Mesodermal cell (in vitro differentiated cells): ENCODE results near the gene TTC7B.

Source experiments
- H3K27ac ChIP-seq: 2 replicates; pipeline ENCODE4 v1.7.0; 2013; ENCODE audit warnings: mild to moderate bottlenecking, low read depth, low read length, moderate library complexity; ENCODE audit not compliant: severe bottlenecking
- H3K36me3 ChIP-seq: 2 replicates; pipeline ENCODE4 v1.7.1; 2013; ENCODE audit warnings: mild to moderate bottlenecking, low read length, moderate library complexity; ENCODE audit not compliant: control insufficient read depth, insufficient read depth
- H3K4me1 ChIP-seq: one replicate; pipeline ENCODE4 v1.7.1; 2013; ENCODE audit warnings: mild to moderate bottlenecking, low read length; ENCODE audit not compliant: insufficient read depth, control insufficient read depth, poor library complexity, severe bottlenecking
- H3K4me3 ChIP-seq: 2 replicates; pipeline ENCODE4 v1.7.0; 2013; ENCODE audit warnings: low read length, control low read depth, mild to moderate bottlenecking; ENCODE audit not compliant: insufficient read depth, poor library complexity, severe bottlenecking; ENCODE audit errors: extremely low read depth
- H3K9me3 ChIP-seq: 2 replicates; pipeline ENCODE4 v1.7.1; 2013; ENCODE audit warnings: mild to moderate bottlenecking, low read length, moderate library complexity; ENCODE audit not compliant: control insufficient read depth
- WGBS, 2 experiments: methylation state at CpG; one replicate each; pipeline ENCODE4 v1.1.5; 2013; ENCODE audit warnings: missing lambda C conversion rate in 2 of 2; ENCODE audit not compliant: insufficient coverage in 2 of 2; 5-methylcytosine and 5-hydroxymethylcytosine counted together

The TTC7B gene

DNA sequence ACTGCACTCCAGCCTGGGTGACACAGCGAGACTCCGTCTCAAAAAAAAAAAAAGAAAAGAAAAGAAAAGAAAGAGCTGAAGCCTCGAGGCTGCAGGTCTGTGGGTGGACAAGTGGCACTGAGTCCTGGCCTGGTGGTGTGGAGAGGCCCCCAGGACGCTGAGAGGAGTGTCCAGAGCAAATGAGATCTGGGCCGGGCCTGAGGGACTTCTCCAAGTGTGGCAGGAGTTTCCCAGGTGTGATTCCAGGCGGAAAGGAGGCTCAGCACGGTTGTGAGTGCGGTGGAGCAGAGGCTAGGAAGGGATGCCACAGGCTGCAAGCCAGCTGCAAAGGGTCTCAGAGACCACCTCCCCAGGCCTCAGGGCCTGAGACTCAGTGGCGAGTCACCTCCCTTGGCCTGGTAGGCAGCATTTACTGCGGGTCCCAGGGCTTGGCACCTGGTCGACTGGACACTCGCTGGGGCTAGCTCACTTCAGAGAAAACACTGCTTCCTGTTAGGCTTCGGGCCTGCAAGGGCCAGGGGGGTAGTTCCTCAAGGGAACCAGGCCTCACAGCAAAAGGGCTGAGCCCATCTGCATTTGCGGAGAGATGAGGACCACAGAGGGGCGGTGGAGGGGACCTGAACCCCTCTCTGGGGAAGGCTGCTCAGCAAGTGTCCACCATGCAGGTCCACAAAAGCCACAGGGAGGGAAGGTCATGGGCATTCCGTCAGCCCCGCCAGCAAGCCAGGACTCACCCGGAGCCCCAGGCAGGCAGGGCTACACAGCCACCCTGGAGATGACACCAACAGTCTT is 11.7 kb downstream of the TTC7B start:
- H3K9me3 ChIP-seq, result no peaks in the 10 kb centered on the region
- H3K27ac ChIP-seq, result peak overlapping the region; percentile 78
- WGBS, 2 experiments, result 91% methylated on average over 15 to 18 of the region's 18 CpGs
- peaks cover 43% of the 10 kb centered on the region for H3K4me1 ChIP-seq
- H3K4me3 ChIP-seq, result no peak overlapping the region
- H3K36me3 ChIP-seq, result no peaks in the 10 kb centered on the region

DNA sequence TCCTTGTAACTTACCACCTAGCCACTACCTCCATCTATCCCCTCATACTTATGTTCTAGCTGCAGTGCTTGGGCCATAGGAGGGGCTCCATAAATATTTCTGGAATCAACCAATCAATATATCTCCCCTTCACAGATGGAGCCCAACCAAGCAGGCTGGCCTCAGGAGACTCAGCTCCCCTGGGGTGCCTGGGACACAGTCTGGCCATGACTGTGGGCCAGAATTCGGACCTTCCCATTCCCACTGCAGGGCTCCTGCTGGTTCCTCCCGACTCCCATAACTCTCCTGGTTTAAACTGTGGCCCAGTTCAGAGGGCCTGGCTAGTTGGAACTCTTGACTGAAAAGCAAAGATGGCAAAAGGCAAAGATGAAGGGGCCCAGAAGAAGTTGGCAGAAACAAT is 13.0 kb downstream of the TTC7B start:
- Histone ChIP-seq H3K4me1 (peaks cover 42% of the 10 kb centered on the region), H3K27ac (peak overlapping the region; percentile 78), H3K4me3 (no peak overlapping the region), H3K36me3 (no peaks in the 10 kb centered on the region), H3K9me3 (no peaks in the 10 kb centered on the region)
- WGBS, 2 experiments, result 100% methylated on average over 2 of the region's 2 CpGs; no CpG with 5 or more reads in 1 of the 2 experiments

DNA sequence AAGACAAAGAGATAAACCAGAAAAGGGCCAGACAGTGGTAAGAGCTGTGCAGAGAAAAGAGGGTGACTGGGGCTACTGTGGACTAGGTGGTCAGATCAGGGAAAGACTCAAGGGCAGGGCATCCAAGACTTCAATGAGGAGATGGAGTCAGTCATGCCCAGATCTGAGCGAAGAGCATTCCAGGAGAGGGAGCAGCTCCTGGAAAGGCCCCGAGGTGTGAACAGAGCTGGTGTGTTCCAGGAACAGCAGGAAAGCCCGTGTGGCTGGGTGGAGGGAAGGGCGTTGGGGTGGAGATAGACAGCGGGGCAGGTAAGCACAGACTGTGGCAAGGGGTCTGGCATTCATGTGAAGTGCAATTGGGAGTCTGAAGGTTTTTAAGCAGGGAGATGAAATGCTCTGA is 16.8 kb downstream of the TTC7B start:
- no peak overlapping the region for H3K4me3 ChIP-seq
- WGBS, 2 experiments, result 93 to 94% methylated on average over 5 of the region's 5 CpGs
- H3K27ac ChIP-seq, result no peak overlapping the region
- H3K9me3 ChIP-seq, result no peaks in the 10 kb centered on the region
- H3K4me1 ChIP-seq, result peaks cover 47% of the 10 kb centered on the region
- no peaks in the 10 kb centered on the region for H3K36me3 ChIP-seq

DNA sequence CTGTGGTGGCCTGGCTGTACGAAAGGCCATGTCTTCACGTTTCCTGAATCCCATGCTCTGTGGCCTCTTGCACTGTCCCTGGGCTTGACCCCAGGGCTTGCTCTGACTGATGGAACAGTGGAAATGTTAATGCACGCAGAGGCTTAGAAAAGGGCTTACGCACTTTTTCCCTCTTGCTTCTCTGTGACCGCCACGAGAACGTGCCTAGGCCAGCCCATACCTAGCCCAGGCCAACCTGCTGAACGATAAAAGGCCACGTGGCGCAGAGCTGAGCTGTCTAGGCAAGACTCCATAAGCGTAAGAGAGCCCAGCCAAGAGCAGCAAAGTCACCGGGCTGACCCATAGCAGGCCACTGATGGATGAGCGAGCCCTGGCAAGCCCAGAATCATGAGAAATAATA is 18.3 kb downstream of the TTC7B start:
- Histone ChIP-seq H3K4me1 (peaks cover 37% of the 10 kb centered on the region), H3K4me3 (no peak overlapping the region), H3K9me3 (no peaks in the 10 kb centered on the region), H3K27ac (peak overlapping the region; percentile 41), H3K36me3 (no peaks in the 10 kb centered on the region)
- 87 to 88% methylated on average over 13 of the region's 13 CpGs for WGBS, 2 experiments

DNA sequence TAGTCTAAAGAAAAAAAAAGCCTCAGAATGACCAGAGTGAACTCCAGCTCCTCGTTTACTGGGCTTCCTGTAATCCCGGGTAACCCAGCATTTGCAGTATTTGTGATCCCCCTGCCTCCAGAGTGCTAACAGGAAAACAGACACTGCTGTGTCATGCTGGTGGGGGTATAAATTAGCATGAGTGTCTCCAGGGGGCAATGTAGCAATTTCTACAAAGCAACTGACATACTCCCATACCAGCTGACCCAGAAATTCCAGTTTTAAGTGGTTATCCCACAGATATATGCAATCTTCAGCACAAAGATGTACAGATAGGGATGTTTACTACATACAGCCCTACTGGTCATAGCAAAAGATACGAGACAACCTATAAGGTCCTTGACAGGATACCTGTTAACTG is 18.8 kb downstream of the TTC7B start:
- 92 to 96% methylated on average over 3 of the region's 3 CpGs for WGBS, 2 experiments
- Histone ChIP-seq H3K9me3 (no peaks in the 10 kb centered on the region), H3K36me3 (no peaks in the 10 kb centered on the region), H3K4me1 (peaks cover 35% of the 10 kb centered on the region), H3K4me3 (no peak overlapping the region), H3K27ac (peak overlapping the region; percentile 41)

DNA sequence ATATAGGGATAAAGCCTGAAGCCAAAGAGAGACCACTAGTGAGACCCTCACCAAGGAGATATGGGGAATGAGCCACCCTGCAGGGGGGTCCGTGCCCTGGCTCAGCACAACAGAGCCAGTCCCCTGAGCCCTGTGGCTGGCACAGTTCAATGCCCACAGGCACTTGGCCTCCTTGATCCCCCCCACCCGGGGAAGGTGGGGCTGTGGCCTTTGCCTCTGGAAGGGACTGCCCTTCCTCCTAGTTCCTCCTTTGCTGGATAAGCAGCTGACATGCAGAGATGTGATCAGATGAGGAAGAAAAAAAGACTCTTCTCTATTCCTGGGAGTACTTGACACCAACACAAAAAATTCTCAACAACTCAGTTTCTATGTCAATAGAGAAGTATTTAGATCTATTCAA is 19.9 kb downstream of the TTC7B start:
- peaks cover 28% of the 10 kb centered on the region for H3K4me1 ChIP-seq
- WGBS, 2 experiments, result 100% methylated on average over 1 of the region's 2 CpGs
- H3K9me3 ChIP-seq, result no peaks in the 10 kb centered on the region
- H3K27ac ChIP-seq, result peak overlapping the region; percentile 34
- no peaks in the 10 kb centered on the region for H3K36me3 ChIP-seq
- H3K4me3 ChIP-seq, result no peak overlapping the region

DNA sequence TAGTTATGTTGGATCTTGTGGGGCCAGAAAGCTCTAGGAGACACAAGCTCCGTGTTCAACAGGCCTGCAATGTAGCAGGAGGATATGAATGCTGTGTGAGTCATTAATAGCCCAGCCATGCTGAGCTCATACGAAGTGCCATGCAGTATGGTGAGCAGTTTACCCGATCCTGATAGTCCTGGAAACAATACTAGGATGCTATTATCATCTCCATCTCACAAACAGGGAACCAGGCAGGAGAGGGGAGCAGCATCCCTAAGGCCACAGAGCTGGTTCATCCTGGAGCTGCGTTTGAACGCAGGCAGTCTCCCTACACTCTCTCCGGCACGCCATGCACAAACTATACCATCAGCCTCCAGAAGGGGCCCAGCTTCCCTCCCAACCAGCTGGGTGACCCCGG is 20.5 kb downstream of the TTC7B start:
- Histone ChIP-seq H3K4me1 (peaks cover 25% of the 10 kb centered on the region), H3K27ac (peak overlapping the region; percentile 50), H3K9me3 (no peaks in the 10 kb centered on the region), H3K4me3 (no peak overlapping the region), H3K36me3 (no peaks in the 10 kb centered on the region)
- 63 to 78% methylated on average over 4 of the region's 8 CpGs for WGBS, 2 experiments

DNA sequence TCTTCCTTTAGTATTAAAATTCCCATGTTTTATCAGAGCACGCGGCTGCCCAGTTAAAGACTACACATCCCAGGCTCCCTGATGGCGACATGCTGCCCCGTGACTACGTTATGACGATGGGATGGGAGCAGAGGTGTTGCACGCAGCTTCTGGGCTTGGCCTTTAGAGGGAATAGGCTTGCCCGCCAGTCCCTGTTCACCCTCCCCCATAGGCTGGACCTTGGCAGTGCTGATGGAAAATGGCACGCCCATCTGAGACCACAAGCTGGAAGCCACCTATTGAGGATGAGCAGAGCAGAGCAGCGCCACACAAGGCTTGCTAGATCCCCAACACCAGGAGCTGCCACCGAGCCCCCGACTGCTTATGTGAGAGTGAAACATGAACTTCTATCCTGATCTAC is 24.7 kb downstream of the TTC7B start:
- Histone ChIP-seq H3K4me1 (peaks cover 18% of the 10 kb centered on the region), H3K36me3 (no peaks in the 10 kb centered on the region), H3K27ac (no peak overlapping the region), H3K9me3 (no peaks in the 10 kb centered on the region), H3K4me3 (no peak overlapping the region)
- 94 to 96% methylated on average over 10 to 12 of the region's 12 CpGs for WGBS, 2 experiments

DNA sequence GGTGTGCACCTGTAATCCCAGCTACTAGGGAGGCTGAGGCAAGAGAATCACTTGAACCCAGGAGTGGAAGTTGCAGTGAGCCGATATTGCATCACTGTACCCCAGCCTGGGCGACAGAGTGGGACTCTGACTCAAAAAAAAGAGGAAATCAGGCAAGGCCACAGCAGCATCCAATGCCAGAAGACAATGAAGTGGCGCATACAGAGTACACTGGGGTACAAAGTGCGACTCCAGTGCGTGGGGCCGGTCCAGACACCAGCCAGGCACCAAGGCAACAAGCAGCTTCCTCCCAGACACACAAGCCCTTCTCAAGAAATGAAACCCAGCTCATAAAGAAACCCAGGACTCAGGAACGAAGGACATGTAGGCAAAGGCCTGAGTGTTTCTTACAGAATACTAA is 28.2 kb downstream of the TTC7B start:
- no peaks in the 10 kb centered on the region for H3K9me3 ChIP-seq
- H3K36me3 ChIP-seq, result peaks cover 21% of the 10 kb centered on the region
- no peak overlapping the region for H3K4me3 ChIP-seq
- no peaks in the 10 kb centered on the region for H3K4me1 ChIP-seq
- H3K27ac ChIP-seq, result no peak overlapping the region
- 92 to 94% methylated on average over 7 of the region's 7 CpGs for WGBS, 2 experiments

DNA sequence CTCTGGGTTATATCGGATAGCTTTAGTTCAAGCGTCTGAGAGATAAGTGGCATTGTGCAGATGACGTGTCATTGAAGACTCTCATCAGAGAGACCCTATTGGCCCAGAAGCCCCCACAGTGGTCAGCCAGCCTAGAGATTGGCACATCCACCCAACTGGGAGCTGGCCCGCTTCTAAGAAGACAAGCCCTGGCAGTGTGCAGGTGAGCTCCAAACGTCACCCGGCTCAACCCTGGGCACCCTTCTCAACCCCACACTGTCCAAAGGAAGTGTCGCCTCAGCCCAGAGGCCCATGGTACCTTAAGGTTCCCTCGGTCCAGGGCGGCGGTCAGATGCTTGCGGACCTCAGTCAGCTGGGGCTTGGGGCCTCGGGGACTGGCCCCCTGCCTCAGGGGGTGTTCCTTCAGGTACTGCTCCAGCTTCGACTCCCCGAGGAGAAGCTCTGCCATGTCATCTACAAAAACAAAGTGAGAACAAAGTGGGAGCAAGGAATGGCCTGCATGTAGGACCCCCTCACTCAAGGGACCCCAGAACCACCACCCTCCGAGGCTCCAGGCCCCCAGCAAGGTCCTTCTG is 30.3 kb downstream of the TTC7B start:
- peaks cover 32% of the 10 kb centered on the region for H3K36me3 ChIP-seq
- no peaks in the 10 kb centered on the region for H3K4me1 ChIP-seq
- no peak overlapping the region for H3K4me3 ChIP-seq
- WGBS, 2 experiments, result 95 to 98% methylated on average over 13 to 14 of the region's 15 CpGs
- no peaks in the 10 kb centered on the region for H3K9me3 ChIP-seq
- H3K27ac ChIP-seq, result no peak overlapping the region

DNA sequence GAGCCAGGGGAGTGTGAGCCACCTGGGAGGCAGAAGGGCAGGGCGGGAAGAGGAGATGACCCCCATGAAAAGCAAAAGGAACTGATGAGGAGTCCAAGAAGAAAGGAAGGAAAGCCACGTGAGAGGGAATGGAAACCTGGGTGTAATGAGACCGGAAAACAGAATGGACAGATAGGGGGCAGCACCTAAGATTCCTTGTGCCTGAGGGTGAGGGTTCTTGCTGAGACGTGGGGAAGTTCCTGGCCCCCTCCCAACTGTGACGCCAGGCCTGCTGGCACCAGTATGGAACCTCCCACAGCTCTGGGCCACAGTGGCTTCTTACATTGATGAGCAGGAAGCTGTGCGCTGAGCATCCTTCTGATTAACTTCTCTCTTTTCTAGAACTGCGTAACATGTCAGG is 30.8 kb downstream of the TTC7B start:
- no peak overlapping the region for H3K27ac ChIP-seq
- no peaks in the 10 kb centered on the region for H3K4me1 ChIP-seq
- peaks cover 37% of the 10 kb centered on the region for H3K36me3 ChIP-seq
- H3K9me3 ChIP-seq, result no peaks in the 10 kb centered on the region
- WGBS, 2 experiments, result 84% methylated on average over 7 of the region's 7 CpGs
- H3K4me3 ChIP-seq, result no peak overlapping the region
